GM12874 (cell line): ENCODE results near the gene CDC42EP3.

Experiments
- CTCF ChIP-seq: IDR thresholded peaks from 2 replicates; pipeline ENCODE4 v1.5.1; 2011; ENCODE audit warnings: low read depth, mild to moderate bottlenecking, control low read depth, low read length, moderate library complexity; ENCODE audit not compliant: insufficient read depth

CDC42EP3 gene

GRCh38 chr2:37692711-37693110 lies 21.3 kb upstream of the CDC42EP3 start:
- no peak for TF ChIP-seq CTCF

- no peak for TF ChIP-seq CTCF
These were observed 18.3 kb upstream of the CDC42EP3 start for GRCh38 chr2:37689751-37690150.

- TF ChIP-seq CTCF: no peak
These were observed 17.5 kb upstream of the CDC42EP3 start for GRCh38 chr2:37688771-37689468.

GRCh38 chr2:37686792-37687526 lies 15.5 kb upstream of the CDC42EP3 start:
- TF ChIP-seq CTCF: no peak

- TF ChIP-seq CTCF: no peak
These were observed 13.4 kb upstream of the CDC42EP3 start for GRCh38 chr2:37684809-37685208.

GRCh38 chr2:37683921-37684780 lies 12.7 kb upstream of the CDC42EP3 start:
- TF ChIP-seq CTCF: no peak

- no peak for TF ChIP-seq CTCF
These were observed 11.8 kb upstream of the CDC42EP3 start for GRCh38 chr2:37683241-37683640.
